ENCODE data around the gene RYR2.

DNA sequence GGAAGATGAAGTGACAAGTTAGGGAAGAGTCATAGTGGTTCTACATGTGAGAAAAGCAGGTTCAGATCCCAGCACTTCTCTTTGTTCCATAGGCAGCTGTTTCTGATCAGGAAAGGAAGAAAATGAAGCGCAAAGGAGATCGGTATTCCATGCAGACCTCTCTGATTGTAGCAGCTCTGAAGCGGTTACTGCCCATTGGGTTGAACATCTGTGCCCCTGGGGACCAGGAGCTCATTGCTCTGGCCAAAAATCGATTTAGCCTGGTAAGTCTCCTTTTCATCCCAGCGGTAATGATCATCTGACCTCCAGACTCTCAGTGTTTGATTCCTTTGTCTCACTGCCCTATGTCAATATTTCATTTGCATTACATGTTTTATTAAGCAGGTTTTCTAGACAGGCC, 675.1 kb downstream of the RYR2 start:
- TF ChIP-seq, protein P1, sequence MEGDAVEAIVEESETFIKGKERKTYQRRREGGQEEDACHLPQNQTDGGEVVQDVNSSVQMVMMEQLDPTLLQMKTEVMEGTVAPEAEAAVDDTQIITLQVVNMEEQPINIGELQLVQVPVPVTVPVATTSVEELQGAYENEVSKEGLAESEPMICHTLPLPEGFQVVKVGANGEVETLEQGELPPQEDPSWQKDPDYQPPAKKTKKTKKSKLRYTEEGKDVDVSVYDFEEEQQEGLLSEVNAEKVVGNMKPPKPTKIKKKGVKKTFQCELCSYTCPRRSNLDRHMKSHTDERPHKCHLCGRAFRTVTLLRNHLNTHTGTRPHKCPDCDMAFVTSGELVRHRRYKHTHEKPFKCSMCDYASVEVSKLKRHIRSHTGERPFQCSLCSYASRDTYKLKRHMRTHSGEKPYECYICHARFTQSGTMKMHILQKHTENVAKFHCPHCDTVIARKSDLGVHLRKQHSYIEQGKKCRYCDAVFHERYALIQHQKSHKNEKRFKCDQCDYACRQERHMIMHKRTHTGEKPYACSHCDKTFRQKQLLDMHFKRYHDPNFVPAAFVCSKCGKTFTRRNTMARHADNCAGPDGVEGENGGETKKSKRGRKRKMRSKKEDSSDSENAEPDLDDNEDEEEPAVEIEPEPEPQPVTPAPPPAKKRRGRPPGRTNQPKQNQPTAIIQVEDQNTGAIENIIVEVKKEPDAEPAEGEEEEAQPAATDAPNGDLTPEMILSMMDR (IDR thresholded peaks at IDR 0.05): no peak
- TF ChIP-seq POLR2A (IDR thresholded peaks at IDR 0.05): no peak
